ENCODE data around the gene NOL4L.

The NOL4L gene

DNA sequence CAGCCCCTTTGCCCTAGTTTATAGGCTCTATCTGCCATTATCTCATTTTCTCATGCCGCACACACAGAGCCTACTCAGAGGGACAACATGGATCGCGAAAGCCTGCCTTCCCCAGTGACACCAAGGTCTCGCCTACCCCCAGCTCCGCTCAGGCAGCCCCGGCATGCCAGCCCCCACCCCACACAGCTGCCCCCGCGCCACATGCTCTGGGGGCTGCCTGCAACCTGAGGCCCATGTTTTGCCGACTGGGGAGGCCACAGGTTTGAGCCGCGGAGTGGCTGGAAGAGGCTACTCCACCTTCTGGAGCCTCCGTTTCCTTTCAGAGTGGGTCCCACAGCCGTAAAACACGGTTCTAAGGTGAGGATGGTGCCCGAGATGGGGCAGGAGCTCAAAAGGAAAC, 124.9 kb downstream of the NOL4L start:
- H3K4me3 ChIP-seq (ENCODE audit: low read depth, low read length): no peak overlapping the region
- no peak for TF ChIP-seq CTCF (IDR thresholded peaks at IDR 0.05; ENCODE audit: borderline replicate concordance, insufficient read depth, low read depth, low read length)

GRCh38 chr20:32458837-32459220, 126.3 kb downstream of the NOL4L start:
- TF ChIP-seq CTCF (IDR thresholded peaks at IDR 0.05; ENCODE audit: borderline replicate concordance, insufficient read depth, low read depth, low read length): no peak
- H3K4me3 ChIP-seq (ENCODE audit: low read depth, low read length): no peak overlapping the region

GRCh38 chr20:32458061-32458836, 126.9 kb downstream of the NOL4L start:
- no peak overlapping the region for H3K4me3 ChIP-seq (ENCODE audit: low read depth, low read length)
- TF ChIP-seq CTCF (IDR thresholded peaks at IDR 0.05; ENCODE audit: borderline replicate concordance, insufficient read depth, low read depth, low read length): no peak

DNA sequence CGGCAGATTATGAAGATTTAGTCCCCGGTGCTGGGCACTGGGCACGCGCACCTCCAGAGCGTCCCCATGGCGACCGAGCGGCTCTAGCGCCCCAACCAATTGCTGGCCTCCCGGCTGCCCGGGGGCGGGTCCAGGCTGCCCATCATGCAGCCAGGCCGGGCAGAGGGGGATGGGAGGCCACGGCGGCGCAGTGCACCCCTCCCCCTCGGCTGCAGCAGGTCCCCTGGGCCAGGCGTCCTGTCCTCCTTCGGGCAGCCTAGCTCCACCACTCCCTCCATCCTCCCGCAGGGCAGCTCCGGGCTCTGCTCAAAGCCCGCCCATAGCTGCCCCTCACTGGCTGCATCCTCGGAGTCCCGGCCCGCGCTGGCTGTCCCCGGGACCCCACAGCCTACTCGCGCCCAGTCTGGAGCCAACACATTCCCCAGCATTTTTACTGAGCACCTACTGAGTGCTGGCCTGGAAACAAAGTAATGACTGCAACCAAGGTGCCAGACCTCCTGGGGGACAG, 127.6 kb downstream of the NOL4L start:
- H3K4me3 ChIP-seq (ENCODE audit: low read depth, low read length): peak overlapping the region; percentile 39

DNA sequence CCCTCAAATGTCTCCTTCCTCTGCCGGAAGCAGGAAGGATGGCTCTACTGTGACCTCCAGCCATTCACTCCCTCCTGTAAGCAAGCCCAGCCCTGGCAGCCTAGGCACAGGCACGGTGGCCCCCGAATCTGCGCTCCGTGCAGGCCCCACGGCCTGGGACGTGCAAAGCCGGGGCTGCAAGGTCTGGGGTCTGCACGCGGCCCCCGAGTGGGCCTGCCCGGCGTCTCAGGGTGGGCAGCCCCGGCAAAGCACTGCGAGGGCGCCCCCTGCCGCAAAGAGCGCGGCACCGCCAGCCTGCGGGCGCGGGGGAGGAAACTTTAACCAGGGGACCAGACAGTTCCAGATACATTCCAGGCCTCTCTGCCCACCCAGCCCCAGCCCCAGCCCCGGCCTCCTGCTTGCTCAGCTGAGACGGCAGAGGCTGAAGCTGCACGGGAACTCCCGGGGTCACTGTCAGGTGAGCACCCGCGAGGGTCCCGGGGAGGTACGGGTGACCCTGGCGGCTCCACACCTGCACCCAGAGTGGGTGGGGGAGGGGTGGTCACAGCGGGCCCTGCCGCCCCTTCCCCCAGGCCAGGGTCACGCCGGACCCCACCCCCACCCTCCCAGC, 128.2 kb downstream of the NOL4L start:
- H3K4me3 ChIP-seq (ENCODE audit: low read depth, low read length): peak overlapping the region; percentile 39
- TF ChIP-seq CTCF (IDR thresholded peaks at IDR 0.05; ENCODE audit: borderline replicate concordance, insufficient read depth, low read depth, low read length): peak; percentile 86

More for the DNA sequence above, 127.6 kb downstream of the NOL4L start:
- no peak for TF ChIP-seq CTCF (IDR thresholded peaks at IDR 0.05; ENCODE audit: borderline replicate concordance, insufficient read depth, low read depth, low read length)

- TF ChIP-seq CTCF (IDR thresholded peaks at IDR 0.05; ENCODE audit: borderline replicate concordance, insufficient read depth, low read depth, low read length): no peak
- H3K4me3 ChIP-seq (ENCODE audit: low read depth, low read length): no peak overlapping the region
Measured at GRCh38 chr20:32455901-32456701, 129.0 kb downstream of the NOL4L start.
